HPDE6-E6E7 (cell line): Measurements from ENCODE around the gene TMEM256.
"Not testable (repeated sequence)": the region's sequence is repeated elsewhere in the genome, so short reads cannot be mapped to it uniquely, and the experiment has no call there.

Source experiments
- DNase-seq: peaks from one replicate; pipeline ENCODE4 v3.0.0; 2011; ENCODE audit warnings: missing footprints; ENCODE audit errors: extremely low spot score

TMEM256 gene

DNA sequence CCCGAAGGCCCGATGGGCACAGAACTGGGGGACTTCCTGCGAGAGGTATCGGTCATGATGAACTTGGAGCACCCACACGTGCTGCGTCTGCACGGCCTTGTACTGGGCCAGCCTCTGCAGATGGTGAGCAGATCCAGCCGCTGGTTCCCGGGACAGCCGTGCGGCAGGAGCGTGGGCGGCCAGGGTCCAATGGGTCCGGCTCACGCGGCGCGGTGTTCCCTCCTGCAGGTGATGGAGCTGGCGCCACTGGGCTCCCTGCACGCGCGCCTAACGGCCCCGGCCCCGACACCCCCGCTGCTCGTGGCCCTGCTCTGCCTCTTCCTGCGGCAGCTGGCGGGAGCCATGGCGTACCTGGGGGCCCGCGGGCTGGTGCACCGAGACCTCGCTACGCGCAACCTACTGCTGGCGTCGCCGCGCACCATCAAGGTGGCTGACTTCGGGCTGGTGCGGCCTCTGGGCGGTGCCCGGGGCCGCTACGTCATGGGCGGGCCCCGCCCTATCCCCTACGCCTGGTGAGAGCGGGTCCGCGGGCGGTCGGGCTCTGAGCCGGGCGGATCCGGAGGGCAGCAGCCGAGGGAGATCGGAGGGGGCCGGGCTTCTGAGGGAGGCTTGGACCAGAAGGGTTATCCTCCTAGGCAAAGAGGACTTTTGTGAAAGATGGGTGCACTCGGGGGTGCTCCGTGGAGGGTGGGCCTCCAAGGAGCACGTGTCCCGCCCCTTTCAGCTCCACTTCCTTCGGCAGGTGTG lies 20.0 kb downstream of the TMEM256 start:
- no peak for DNase-seq

DNA sequence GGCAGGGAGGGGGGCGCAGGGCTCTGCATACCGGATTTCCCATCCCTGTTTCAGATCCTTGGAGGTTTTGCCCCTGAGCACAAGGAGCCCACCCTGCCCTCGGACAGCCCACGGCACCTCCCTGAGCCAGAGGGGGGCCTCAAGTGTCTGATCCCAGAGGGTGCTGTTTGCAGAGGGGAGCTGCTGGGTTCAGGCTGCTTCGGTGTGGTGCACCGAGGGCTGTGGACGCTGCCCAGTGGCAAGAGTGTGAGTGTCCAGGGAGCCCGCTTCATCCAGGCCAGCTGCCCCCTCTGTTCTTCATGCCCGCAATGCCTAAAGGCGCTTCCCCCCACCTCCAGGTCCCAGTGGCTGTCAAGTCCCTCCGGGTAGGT lies 20.5 kb downstream of the TMEM256 start:
- DNase-seq, result no peak

DNA sequence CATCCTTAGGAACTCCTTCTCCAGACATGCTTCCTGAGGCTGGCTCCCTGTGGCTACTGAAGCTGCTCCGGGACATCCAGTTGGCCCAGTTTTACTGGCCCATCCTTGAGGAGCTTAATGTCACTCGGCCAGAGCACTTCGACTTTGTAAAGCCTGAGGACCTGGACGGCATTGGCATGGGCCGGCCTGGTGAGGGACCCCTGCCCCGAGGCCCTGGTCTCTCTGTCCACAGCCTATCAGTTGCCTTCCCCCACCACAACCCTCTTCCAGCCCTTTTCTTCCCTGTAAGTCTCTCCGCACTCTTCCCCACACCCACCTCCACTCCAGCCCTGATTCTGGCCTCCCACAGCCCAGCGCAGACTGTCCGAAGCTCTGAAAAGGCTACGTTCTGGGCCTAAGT lies 21.0 kb downstream of the TMEM256 start:
- DNase-seq, result no peak

DNA sequence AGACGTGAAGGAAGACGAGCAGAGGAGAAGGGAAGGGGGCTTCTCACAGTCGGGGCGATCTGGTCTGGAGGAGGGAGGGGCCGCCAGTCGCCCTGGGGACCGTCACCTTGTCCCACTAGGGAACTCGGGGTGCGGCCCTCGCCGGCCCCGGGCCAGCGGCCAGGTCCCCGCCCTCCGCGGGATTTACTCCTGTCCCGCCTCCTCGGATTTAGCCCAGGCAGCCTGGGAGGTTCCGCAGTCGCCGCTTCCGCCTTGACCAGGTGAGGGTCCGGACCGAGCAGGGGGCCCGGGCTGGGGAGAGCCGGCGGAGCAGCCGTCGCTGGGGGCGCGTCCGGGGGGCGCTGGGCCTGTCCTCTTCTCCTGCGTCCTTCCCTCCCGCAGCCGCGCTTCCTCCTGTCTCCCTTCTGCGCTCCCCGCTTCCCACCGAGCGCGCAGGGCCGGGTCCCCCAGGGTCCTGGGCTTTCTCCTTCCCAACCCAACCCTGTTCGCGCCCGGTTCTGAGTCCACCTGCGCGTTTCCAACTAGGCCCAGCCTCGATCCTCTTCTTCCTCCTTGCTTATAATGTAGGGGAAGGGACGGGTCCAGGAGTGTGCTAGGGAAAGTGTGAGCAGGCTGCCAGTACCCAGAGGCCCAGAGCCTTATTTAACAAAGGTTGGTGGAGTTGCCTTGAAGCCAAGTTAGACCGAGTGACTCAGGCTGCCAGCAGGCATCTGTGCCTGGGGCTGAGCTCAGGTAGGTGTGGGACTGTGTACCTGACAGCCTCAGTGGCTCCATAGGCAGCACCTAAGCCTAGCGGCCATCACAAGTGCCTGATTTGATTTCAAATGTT lies 22.8 kb downstream of the TMEM256 start, which contains the start of gene TNK1:
TNK1 (plus strand) TSS at position 235 of the 829 bp plus-strand sequence. CDS start 1,838 bp downstream, outside the sequence.
- peak; percentile 65 for DNase-seq

DNA sequence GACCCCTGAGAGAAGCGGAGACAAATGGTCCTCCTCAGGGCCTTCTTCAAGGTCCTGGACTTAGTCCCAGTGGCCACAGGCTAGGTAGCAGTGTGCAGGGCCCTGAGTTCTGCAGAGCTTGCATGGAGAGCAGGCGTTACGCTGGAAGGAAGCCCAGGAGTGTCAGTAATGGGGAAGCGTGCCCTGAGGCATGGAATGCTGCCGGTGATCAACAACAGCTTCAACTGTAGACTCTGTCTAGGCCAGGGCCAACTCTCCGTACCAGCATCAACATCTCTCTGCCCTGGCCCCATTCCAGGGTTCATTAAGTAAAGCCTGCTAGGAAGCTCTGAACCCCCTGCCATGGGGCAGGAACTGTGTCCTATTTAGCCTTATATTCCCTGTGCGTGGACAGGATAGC lies 23.6 kb downstream of the TMEM256 start:
- DNase-seq, result no peak

DNA sequence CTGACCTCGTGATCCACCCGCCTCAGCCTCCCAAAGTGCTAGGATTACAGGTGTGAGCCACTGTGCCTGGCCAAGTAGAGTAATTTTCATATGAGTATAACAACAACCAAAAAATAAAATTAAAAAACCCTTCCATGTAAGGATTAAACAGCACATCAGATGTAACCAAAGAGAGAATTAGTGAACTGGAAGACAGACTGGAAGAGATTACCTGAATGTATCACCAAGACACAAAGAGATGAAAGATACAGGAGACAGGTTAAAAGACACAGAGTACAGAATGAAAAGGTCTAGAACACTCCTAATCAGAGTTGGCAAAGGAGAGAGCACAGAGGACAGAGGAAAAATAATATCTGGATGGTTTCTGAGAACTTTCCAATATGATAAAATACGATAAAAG lies 24.8 kb downstream of the TMEM256 start:
- DNase-seq, result no peak

DNA sequence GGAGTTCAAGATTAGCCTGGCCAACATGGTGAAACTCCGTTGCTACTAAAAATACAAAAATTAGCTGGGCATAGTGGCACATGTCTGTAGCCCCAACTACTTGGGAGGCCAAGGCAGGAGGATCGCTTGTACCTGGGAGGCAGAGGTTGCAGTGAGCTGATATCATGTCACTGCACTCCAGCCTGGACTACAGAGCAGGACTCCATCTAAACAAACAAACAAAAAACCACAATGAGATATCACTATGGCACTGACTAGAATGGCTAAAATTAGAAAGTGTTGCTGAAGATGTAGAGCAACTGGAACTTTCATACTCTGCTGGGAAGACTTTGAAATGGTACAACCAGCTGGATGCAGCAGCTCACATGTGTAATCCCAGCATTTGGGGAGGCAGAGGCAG lies 29.5 kb downstream of the TMEM256 start:
- no peak for DNase-seq

DNA sequence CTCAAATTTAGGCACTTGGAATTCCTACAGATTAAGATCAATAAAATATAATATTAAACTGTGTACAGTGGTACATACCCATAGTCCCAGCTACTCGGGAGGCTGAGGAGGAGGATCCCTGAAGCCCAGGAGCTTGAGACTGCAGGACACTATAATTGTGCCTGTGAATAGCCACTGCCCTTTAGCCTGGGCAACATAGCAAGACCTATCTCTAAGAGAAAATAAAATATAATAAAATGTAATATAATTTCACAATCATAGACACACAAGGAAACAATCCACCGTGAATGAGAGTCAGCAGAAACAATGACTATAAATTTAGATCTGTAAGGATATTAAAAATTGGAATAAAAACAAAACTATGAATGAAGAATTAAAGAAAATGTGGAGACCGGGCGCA lies 33.0 kb downstream of the TMEM256 start:
- DNase-seq, result no peak

DNA sequence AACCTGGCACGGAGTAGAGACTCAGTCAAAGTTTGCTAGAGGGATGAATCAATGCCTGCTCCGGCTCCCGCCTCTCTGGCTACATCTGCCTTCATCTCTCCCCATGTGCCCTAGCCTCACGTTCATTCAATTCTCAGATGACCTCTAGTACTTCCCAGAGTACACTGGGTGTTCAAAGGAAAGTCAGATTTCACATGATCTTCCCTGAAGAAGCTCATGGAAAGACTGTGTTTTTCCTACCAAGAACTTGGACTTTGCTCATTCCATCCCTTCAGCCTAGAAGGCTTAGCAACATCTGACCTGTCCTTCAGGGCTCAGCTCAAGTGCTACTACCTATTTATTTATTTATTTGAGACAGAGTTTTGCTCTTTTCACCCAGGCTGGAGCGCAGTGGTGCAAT lies 34.1 kb downstream of the TMEM256 start:
- DNase-seq, result no peak

DNA sequence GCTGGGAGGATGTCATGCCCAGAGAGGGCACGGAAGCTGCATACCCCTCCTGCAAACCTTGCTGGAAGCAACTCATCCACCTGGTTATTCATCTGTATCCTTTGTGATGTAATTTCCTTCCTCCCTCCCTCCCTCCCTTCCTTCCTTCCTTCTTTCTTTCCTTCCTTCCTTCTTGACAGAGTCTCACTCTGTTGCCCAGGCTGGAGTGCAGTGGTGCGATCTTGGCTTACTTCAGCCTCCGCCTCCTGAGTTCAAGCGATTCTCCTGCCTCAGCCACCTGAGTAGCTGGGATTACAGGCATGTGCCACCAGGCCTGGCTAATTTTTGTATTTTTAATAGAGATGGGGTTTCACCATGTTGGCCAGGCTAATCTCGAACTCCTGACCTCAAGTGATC lies 35.3 kb downstream of the TMEM256 start:
- DNase-seq, result not testable (repeated sequence)

DNA sequence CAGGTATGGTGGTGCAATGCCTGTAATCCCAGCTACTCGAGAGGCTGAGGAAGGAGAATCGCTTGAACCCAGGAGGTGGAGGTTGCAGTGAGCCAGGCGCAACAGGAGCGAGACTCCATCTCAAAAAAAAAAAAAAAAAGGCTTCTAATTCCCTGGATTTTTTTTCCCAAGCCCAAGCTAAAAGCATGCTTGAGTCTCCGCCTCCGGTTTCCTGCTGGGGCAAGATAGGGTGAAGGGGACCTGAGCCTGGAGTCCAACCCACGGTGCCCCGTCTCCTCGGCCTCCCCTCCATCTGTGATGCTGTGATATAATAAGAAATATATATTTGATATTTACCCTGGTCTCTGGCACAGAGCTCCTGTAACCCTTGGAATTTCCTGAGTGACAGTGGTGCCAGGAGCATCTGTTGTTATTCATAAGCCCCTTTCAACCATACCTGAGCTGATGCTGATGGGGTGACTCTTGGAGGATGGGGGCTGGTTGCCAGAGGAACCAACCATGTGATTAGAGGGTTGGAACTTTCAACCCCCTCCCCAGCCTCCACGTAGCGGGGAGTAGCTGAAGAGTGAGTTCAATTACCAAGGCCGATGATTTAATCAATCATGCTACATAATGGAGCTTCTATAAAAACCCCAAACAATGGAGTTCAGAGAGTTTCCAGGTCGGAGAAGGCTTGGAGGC lies 35.8 kb downstream of the TMEM256 start:
- DNase-seq, result no peak

DNA sequence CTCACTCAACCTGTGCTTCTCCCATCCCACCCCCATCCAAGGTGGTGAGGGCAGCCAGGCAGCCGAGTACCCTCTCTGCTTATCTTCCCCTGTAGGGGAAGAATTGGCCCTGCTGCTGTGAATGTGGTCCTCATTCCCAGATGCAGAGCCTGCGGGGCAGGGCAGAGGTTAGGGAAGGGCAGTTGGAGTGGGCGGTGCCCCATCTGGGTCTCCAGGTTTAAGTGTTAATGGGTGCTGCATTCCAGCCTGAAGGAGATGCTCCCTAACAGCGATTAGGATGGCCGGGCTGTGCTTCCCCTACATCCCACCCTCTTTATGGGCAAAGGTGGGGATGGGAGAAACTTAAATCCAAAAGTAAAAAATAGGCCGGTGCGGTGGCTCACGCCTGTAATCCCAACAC lies 36.8 kb downstream of the TMEM256 start:
- DNase-seq, result no peak

DNA sequence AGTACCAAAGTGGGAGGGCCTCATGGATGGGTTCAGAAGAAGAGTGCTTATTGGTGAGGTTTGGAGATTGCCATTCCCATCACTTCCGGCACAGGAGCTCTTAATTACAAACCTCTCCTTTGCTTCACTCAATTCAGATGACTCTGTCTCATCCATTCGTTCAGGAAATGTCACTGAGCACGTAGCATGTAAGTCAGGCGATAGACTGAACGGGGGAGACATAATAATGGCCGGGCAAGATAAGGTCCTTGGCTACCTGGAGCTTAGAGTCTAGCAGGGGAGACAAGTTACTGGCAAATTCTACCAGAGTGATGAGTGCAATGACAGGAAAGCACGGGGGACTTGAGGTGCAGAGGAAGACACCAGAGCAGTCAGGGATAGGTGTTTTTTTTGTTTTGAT lies 37.9 kb downstream of the TMEM256 start:
- not testable (repeated sequence) for DNase-seq

DNA sequence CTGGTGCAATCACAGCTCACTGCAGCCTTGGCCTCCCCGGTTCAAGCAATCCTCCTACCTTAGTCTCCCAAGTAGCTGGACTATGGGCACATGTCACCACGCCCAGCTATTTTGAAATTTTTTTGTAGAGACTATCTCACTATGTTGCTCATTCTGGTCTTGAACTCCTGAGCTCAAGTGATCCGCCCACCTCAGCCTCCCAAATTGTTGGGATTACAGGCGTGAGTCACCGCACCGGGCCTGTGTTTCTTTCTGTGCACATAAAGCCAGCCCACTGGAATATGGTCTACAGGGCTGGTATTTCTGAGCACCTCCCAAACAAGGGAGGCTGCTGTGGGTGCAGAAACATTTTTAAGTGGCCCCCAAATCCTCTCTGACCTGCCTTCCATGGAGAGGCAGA lies 40.6 kb downstream of the TMEM256 start:
- DNase-seq, result no peak

DNA sequence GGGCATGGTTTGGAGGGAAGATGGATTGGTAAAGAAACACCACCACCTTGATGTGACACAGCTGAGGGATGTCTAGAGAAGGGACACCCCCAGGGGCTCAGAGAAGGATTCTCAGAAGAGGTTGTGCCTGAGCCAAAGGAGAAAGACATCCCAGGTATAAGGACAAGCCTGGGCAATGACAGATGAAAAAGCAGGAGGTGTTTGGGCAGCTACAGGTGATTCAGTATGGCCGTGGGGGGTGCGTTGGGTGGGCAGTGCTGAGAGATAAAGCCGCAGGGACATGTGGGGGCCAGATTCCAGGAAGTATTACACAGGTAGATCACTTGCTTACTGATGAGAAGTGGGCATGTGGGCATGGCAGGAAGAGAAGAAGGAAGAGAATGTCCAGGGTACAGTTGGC lies 42.0 kb downstream of the TMEM256 start:
- DNase-seq, result no peak

DNA sequence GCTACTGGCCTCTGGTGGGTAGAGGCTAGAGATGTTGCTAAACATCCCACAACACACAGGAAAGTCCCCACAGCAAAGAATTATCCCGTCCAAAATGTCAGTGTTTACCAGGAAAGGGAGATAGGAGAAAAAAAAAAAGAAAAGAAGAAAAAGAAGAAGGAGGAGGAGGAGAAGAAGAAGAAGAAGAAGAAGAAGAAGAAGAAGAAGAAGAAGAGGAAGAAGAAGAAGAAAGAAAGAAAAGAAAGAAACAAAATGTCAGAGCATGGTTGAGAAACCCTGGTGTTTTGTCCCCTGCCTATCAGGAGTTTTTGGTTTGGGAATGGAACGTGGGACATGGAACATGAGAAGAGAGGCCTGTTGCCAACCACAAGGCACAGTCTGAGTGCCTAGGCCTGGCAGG lies 46.5 kb downstream of the TMEM256 start:
- DNase-seq, result no peak

DNA sequence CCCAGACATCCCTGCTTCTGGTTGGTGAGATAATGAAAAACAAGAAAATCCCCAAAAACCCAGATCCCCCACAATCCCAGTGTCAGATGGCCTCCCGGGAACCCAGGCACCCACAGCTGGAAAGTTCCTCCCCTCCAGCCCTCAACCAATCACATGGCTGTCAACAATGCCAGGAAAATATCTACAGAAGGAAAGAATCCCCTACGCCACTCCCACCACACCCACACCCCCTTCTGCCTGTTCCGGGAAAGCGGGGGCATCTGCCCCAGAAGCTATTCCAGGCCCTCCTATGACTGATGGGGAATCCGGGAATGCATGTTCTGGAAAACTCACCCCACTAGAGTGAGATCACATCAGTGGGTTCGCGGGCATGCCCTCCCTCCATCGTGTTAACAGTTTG lies 47.1 kb downstream of the TMEM256 start:
- no peak for DNase-seq

DNA sequence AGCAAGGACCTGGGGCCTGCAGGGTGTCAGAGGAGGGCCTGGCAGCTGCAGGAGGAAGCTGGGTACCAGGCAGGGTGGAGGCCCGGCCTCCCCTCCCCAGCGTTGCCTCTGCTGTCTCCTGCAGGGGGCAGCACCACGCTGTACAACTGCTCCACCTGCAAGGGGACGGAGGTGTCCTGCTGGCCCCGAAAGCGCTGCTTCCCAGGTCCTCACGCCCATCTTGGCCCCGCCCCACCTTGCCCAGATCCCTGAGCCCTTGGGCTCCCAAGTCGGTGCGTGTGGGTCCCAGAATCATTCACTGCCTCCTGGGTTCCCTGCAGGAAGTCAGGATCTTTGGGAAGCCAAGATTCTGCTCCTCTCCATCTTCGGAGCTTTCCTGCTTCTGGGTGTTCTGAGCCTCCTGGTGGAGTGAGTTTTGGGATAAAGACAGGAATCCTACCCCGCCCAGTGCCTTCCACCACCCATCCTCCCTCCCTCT lies 47.8 kb downstream of the TMEM256 start:
- DNase-seq, result peak; percentile 64

DNA sequence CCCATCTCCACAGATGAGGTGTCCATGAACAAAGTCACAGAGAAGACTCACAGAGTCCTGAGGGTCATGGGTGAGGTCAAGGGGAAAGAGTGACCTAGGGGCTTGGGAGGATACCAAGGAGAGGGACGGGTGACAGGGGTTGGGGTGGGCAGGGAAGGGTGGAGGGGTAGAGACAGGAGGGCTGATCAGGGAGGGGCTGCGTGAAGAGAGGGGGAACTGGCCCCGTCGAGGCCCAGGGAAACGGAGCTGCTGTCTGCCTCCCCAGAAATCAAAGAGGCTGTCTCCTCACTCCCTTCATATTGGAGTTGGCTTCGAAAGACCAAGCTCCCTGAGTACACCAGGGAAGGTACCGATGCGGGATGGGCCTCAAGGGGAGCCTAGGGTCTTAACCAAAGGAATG lies 48.3 kb downstream of the TMEM256 start:
- no peak for DNase-seq

DNA sequence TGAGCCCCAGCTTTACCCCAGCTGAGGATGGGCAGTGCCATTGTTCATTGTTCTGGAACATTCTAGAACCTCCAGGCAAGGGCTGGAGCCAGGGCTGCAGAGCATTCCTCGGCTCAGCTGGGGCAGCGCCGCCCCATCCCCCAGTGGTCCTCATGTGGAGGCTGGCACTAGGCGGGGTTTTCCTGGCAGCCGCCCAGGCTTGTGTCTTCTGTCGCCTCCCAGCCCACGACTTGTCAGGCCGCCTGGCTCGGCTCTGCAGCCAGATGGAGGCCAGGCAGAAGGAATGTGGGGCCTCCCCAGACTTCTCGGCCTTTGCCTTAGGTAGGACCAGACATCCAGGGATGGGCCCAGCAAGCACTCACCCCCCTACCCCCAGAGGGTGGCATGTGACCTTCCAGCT lies 48.8 kb downstream of the TMEM256 start, which contains the start of gene TMEM95:
TMEM95 (plus strand) TSS at position 104 of the 400 bp plus-strand sequence; CDS start at position 153, 49 bp downstream.
- no peak for DNase-seq

DNA sequence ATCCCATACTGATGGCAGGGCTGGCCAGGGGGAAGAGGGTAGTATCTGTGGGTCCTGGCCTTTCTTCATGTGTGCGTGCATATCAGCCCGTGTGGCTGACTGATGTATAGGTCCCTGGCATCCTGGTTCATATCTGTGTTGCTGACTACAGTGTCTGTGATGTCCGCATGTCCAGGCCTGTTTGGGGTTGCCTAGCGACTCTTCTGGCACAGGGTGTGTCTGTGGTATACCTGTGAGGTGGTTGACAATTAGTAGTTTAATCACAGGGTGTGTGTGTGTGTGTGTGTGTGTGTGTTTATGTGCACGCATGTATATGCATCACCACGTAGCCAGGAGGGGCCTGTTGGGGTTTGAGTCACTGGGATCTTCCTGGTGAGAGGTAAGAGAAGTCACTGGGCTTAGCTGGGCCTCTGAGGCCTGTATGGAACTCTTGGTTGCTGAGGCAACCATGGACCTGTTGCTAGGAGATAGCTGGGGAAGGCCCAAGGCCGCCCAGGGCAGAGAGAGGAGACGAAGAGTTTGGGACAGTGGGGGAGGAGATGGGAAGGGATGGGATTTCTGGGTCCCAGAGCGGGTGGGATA lies 49.5 kb downstream of the TMEM256 start:
- DNase-seq, result peak; percentile 88
